Stimulated activated CD4-positive, alpha-beta T cell treated with anti-CD3 and anti-CD28 coated beads, Interleukin-12 subunit alpha, Interleukin-12 subunit beta, amount 100 ng/mL, for 48 hours (primary cell): ENCODE measurements around the gene MED23.

Experiments used
- DNase-seq, 3 donors: peaks; one replicate each; pipeline ENCODE4 v3.0.0-alpha.2; 2020; ENCODE audit warnings: low read depth in 2 of 3, low spot score in 1 of 3

MED23 gene

DNA sequence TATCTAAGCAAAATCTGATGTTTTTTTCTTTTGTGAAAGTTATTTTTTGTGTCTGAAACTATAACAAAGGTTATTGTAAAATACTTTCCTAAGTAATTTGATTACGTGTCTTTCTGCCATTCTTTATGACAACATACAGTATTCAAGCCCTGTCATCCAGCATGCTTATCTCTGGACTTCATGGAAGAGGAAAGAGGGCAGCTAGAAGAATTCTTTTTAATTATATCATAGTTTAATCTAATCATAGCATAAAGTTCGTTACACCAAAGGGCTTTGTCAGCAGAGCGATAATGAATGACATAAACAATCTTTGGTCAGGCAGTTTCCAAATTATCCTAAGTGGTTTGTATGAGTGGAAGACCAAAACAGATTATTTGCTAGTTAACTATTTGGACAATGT, 12.5 kb upstream of the MED23 start:
- no peak for DNase-seq

DNA sequence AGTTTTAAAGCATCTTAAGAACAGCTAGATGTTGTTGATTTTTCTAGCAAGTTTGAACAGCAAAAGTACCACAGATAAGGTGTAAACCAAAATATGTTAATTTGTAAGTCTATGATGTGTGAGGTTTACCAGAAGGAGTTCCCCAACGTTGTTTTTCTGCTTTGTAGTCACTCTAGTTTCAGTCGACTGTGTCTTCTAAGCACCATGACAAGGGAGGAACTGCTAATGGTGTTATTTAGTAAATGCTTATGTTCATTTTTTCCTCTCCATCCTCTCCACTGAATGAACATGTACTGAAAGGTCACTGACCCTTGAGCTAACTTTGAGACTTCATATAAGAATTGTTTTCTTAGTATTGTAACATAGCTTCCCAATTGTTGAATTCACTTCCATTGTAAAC, 12.1 kb upstream of the MED23 start:
- DNase-seq, result no peak

DNA sequence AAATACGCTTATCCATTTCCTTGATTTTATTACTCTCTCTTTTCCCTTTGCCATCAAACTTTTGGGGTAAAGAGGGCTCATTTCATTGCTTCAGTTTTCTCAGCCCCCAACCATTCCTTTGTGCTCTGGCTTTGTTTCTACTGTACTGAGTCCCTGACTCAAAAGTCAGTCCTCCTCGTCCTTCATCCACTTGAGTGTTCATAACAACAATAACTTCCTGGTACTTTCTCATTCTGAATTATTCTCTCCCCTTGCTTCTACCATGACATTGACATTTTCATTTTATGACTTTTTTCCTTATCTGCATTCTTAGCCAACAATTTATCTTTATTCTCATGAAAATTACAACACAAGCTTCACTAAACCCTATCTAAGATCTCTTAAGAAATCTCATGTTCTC, 10.0 kb upstream of the MED23 start:
- DNase-seq, result no peak

DNA sequence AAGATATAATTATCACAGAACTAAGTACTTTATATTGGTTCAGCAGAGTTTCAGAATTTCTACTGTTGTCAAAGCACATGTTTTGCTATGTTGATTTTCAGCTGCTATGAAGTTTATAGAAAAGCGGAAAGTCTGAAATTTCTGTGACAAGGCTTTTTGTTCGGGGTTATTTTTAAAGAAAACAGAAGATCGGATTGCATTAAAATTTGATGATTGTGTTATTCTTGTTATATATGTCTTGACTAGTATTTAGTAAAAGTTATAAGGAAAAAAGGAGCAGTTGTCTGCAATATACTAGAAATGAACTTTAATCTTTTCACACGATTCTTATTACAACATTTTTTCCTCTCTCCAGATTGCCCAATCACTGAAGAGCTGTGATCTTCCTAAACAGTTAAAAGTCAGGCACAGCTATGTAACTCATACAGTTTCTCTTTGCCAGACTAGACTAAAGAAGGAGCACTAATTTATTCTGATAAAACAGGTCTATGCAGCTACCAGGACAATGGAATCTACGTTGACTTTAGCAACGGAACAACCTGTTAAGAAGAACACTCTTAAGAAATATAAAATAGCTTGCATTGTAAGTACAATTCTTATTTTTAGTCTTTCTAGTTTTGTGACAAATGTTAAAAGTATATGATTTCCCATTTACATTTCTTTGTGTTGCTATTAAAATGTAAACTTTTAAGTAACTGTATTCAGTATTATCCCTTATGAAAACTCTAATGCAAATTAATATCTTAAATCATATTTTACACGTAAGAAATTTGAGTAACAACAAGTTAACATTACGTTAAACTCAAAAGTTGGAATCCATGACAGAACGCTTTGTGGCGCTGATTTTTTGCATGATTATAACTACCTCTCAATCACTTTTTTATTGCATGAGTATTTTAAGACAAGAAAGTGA, 9.1 kb upstream of the MED23 start, which contains the start of gene ENPP3:
Gene ENPP3 (plus strand): TSS at position 423 of the 913 bp plus-strand sequence. CDS start 83 bp downstream, at position 506.
- no peak for DNase-seq

DNA sequence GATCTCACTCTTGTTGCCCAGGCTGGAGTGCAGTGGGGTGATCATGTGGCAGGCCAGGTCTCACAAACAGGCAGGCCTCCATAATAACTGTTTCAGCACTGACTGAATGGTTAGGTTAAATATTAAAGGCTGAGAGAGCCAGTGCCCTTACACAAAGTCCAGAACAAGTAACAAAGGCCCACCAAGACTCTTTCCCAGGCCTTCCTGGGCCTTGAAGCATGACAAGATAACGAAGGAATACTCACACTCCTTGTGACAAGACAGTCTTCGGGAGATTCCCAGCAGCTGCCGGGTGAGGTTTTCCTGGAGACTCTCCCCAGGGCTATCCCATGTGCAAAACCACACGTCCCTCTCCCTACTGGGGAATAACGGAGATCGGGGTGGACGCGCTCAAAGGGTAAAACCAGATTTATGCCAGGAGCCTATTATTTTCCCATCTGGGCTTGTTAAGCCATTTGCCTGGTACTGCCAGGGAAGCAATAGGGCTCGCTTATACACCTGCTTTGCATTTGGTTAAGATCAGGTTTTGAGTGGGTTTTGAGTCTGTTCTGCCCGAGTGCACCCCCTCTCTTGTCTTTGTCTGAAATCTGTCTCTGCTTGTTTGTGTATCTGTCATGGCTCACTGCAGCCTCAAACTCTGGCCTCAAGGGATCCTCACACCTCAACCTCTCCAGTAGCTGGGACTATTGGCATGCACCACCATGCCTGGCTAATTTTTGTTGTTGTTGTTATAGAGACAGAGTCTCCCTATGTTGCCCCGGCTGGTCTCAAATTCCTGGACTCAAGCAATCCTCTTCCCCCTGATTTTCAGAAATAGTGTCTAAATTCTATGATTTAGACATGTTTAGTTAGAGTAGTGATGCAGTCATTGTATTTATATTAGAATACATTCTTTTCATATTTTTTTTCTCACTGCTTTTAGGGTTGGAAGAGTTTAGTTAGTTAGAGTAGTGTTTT, 7.6 kb upstream of the MED23 start:
- no peak for DNase-seq

DNA sequence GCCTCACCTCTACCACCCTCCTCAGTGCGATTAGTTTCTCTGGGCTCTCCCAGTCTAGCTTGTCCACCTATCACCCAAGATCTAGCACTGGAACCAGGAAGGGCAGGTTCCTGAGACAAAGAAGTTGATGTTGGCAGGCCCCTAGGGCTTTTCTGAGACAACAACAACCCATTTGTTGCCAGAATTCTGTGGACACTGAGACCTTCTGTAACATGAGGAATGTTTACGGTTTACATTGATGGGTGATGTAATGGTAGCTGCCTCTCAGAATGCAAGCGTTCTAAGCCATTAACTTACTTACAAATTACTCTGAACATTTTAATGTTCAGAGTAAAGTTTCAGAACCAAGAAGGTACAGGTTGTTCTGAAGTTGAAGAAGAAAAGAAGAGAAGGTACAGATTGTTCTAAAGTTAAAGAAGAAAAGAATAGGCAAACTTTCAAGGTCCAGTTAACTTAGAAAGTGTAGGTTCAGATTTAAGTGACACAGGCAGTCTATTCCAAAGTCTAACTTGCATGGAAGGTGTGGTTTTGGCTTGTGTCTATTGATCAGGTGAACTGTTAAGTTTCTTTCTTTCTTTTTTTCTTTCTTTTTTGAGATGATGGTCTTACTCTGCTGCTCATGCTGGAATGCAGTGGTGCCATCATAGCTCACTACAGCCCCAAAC, 3.7 kb upstream of the MED23 start:
- DNase-seq, result no peak

DNA sequence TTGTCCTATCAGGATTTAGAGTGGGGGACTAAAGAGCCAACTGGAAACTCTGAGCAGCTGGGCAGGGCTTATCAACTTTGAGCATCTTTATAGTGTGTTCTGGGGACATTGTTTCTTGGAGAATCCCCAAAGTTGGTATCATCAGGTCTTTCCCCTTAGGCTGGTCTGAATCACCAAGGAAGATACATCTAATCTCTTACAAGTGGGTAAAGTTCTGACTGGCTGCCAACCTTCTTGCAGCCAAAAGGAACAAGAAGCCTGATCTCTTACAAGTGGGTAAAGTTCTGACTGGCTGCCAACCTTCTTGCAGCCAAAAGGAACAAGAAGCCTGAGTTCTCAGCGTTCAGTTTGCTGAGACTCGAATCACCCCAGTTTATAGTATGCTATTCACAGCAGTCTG, 1.6 kb upstream of the MED23 start:
- DNase-seq, result no peak

DNA sequence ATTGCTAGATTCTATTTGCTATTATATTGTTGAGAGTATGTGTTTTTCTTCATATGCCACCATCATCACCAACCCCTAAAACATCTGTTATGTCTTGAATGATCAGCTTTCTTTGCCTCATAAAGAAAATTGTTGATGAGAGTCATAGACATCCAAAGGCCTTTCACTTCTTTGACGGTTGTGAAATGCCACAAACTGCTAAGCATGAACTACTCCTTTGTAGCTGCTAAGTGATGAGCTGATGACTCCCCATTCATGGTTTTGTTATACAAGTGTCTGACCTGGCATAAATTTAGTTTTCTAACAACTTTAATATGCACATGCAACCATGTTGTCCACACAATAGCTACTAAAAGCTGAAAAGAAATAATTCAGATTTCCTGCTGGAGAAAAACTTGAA, 684 bp upstream of the MED23 start:
- DNase-seq, result no peak

DNA sequence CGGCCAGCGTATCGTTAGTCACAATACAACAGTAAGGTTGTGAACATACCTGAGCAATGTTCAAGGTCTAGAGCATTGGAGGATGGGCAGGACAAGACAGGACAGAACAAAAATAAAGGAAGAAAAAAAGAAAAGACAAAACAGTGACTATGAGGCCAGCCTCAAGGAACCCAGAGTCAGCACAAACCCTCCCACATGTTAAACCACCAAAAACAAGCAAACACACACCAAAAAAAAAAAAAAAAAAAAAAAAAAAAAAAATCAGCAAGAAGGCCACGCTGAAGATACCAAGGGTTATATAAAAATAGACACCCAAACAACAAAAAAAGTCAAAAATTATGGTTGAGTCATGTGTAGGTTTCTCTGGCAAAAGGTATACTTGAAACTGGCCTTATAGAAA, 12.8 kb downstream of the MED23 start:
- DNase-seq, result no peak

DNA sequence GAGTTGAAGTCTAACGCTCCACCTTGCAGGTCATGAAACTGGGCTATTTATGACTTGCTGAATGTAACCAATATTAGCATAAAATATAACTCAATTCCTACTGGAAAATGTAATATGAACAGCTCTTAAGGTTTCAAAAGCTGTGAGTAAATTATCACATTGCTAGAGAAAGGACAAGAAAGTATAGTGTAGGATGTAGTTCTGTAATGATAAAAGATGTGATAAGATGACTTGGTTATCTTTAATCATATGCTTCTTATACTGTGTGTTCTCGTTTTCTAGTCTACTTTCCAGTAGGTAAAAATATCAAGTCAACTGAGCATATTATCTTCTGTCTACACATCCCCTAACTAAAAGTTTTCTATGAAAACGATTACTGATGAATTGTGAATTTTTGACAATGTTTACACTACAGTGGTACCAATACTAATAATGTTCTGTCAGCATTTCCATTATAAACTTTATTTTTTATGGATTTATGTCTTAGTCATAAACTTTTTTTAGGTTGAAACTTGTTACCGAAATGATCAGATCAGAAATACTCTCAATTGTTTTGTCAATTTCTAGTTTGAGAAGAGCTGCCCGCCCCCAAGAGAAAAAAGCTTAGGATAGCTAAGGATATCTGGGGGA, 14.6 kb downstream of the MED23 start:
- no peak for DNase-seq

DNA sequence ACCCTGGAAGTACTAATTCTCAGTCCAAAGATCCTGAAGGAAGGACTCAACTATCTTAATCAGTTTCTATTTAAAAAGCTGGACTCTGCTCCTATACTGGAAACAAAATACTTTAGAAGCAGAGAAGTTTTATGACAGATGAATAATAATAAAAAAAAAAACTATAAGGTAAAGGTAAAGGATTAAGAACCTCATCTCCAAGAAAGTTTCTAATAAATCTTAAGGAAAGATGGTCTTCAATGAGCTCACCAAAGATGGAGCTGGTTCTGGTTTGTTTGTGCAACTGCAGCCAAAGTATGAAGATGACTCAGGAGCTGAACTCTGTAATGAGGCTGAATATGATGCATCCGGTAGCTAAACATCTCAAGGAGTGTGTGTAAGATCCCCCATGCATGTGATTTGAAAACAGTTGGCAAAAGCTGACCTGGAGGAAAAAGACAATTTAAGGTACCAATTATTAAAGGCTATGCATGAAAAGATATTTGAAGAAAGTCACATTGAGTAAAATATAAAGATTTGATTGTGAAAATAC, 25.2 kb downstream of the MED23 start:
- DNase-seq, result no peak

DNA sequence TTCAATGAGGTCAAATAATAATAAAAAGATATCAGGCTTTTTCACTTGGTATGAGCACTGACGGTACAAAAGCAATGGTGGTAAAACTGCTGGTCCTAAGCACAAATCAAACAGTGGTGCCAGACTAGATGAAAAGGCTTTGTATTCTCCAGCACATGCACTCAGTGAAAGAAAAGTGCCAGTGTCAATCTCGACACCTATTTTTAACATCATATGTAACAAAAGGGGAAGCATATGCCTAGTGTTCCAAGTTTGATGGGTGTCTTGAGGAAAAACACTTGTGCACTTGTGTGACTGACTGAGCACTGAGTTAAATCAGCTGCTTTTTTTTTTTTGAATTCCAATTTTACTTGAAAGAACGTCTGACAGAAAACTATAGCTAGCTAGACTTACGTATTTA, 27.3 kb downstream of the MED23 start:
- DNase-seq, result no peak

DNA sequence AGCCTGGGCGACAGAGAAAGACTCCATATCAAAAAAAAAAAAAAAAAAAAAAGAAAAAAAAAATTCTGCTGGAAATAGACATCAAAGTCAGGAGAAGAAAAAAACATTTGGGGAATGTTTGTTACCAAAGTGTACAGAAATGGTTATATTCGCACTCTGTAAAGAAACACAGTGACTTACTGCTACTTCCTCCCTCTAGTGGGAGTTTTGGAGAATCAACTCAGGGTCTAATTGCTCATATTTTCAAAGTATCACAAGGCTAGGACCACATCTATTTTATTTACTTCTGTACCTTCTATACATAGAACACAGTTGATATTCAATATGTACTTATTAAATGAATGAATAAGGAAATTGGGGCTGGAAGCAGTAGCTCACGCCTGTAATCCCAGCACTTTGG, 30.6 kb downstream of the MED23 start:
- no peak for DNase-seq

DNA sequence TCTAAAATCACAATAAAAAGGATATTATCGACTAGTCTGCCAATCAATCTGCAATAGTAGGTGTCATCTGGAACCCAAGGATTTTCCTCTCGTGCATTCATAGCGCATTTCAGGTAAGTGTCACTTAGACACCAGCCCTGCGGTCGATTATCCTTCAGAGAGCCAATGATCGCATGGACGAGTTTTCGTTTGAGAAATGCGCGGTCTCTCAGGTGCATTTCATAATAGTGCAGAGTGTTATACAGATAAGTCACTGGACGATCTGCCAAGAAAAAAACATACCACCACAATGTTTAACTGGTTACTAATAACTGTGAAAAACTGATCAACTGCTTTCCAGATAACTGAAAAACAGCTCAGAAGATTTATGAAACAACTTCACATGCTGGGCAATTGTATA, 34.0 kb downstream of the MED23 start:
- no peak for DNase-seq

DNA sequence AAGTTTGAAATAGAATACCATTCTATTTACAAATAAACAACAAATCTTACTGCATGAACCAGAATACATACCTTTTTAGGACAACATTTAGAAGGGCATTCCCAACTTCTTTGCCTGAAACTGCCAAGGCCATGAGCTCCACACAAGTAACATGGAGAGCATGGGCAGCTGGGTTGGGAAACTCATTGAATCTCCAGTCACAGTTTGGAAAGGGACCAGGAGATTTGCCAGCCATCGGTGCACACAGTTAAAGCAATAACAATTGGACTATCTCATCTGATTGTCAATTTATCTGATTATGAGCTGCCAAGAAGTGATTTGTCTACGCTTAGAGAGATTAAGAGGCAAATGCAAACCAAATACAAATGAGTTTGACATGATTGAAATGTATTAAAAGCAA, 35.1 kb downstream of the MED23 start:
- no peak for DNase-seq

DNA sequence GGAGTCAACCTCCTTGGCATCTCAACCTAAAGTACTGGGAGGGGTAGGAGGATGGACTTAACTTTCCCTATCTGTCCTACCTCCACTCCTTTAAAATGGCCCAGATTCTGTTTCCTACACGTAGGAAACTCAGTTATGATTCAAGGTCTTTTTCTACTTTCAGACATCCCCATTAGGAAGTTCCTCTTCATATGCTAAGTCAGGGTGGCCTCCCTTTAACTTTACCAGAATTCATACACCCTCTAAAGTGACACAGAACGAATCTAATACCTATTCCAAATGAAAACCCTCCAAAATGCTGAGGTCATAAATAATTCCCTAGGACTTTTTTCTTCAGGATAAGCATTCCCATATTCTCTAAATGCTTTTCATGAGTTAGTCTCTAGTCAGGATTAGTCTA, 39.4 kb downstream of the MED23 start:
- DNase-seq, result no peak

DNA sequence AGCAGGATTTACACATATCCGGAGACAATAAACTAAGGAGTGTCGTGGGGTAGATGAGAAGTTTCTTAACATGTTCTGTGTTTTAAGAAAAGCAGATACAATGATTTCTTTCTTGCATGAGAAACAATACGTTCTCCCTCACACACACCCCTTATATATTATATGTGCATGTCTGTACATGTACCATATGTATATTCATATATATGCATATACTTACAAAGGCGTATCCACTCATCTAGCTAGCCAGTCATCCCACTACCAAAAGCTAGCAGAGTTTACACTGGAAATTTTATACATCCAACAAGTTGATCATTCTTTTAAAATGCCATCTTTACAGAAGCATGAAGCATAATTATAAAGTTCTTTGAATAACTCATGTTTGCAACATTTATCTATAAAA, 40.1 kb downstream of the MED23 start:
- no peak for DNase-seq

DNA sequence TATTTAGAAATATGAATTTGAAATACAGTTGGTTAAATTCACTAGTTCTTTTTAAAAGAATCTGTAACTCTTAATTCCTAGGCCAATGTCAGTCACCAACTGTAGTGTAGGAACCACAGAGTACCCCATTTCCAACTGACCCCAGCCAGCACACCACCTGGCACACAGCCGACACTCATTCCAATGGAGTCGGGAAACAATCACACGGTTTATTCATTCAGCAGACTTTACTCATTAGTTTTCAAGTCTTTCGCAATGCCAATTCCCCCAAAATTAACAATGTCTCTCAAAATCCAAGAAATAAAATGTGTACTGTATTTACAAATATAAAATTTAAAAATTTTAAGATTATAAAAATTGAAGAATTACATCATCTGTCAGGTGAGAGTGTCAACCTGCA, 41.5 kb downstream of the MED23 start:
- no peak for DNase-seq

DNA sequence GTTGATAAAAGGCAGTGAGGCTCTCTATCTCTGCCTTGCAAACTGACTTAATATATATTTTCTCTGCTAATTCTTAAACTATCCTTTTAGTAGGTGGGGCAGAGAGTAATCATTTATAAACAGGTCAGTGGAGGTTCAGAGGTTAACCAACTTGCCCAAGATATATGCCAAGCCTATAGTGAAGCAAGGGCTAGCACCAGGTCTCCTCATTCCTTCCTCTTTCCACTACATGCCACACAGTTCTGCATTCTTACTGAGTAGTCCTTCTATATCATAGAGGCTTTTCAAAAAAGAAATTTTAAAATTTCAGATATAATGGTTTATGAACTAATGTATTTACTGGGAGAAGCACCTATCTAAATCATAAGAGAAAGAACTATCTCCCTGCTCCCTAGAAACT, 46.5 kb downstream of the MED23 start:
- no peak for DNase-seq

DNA sequence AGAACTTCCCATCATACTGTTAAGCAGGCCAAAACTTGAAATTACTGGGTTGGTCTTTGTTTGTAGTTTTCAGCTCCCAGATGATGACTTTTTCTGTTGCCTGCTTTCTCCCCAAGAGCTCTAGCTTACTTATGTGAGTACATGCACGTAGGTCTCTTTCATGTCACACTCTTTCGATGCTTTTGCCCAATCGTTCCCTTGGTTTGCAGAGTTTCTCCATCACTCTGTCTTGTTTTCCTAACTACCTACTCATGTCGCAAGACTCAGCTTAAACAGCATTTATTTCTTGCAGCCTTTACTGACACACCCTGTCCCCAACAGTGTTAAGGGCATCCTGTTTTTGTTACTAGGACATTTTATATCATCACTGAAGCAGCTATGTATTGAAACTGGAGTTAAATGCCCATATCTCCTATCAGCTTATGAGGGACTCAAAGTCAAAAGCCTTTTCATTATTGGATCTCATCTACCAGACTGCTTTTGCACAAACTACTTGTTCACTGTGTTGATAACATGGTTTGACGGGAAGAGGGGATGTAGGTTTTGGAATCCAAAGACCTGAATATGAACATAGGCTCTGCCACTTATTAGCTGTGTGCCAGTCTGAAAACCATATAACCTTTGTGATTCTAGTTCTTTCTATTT, 52.1 kb downstream of the MED23 start:
- no peak for DNase-seq
